GM23248 (cell line): ENCODE measurements around the gene SNAP23. TPM values are rescaled to one million over a fixed set of nuclear protein-coding genes. Genes with fewer than 3 reads are reported as not detected.

ENCODE experiments used
- DNase-seq: peaks from one replicate; pipeline ENCODE4 v3.0.0-alpha.2; 2015
- H2AFZ ChIP-seq: fragments of 200-600 bp; sonication (generic); 2 replicates; pipeline ENCODE4 v1.6.1; 2016; ENCODE audit warnings: antibody characterized with exemption
- H3F3A ChIP-seq: fragments of 200-600 bp; sonication (generic); 2 replicates; pipeline ENCODE4 v1.6.1; 2016; ENCODE audit warnings: mild to moderate bottlenecking, antibody characterized with exemption, mixed run types; ENCODE audit not compliant: insufficient read depth
- H3K27ac ChIP-seq: fragments of 200-600 bp; sonication (generic); 2 replicates; pipeline ENCODE4 v1.5.1; 2016; ENCODE audit warnings: mild to moderate bottlenecking
- H3K27me3 ChIP-seq: fragments of 200-600 bp; sonication (generic); replicated peaks from 2 replicates; pipeline ENCODE4 v1.6.1; 2016; ENCODE audit warnings: mild to moderate bottlenecking; ENCODE audit not compliant: insufficient read depth
- H3K36me3 ChIP-seq: fragments of 200-600 bp; sonication (generic); 2 replicates; pipeline ENCODE4 v1.6.1; 2016; ENCODE audit warnings: low read depth, mild to moderate bottlenecking
- H3K4me1 ChIP-seq: fragments of 200-600 bp; sonication (generic); 2 replicates; pipeline ENCODE4 v1.6.1; 2016; ENCODE audit warnings: mild to moderate bottlenecking; ENCODE audit not compliant: insufficient read depth
- H3K4me2 ChIP-seq: fragments of 200-600 bp; sonication (generic); one replicate; pipeline ENCODE4 v1.6.1; 2016; ENCODE audit warnings: mild to moderate bottlenecking; ENCODE audit not compliant: unreplicated experiment
- H3K4me3 ChIP-seq: fragments of 200-600 bp; sonication (generic); 2 replicates; pipeline ENCODE4 v1.5.1; 2016; ENCODE audit warnings: mild to moderate bottlenecking
- H3K79me2 ChIP-seq: fragments of 200-600 bp; sonication (generic); 2 replicates; pipeline ENCODE4 v1.6.1; 2016; ENCODE audit warnings: mild to moderate bottlenecking; ENCODE audit not compliant: insufficient read depth
- H3K9ac ChIP-seq: fragments of 200-600 bp; sonication (generic); 2 replicates; pipeline ENCODE4 v1.6.1; 2016; ENCODE audit warnings: mild to moderate bottlenecking
- H3K9me2 ChIP-seq: fragments of 200-600 bp; sonication (generic); 2 replicates; pipeline ENCODE4 v1.6.1; 2016; ENCODE audit warnings: mixed run types, mild to moderate bottlenecking, moderate library complexity; ENCODE audit not compliant: insufficient read depth
- H3K9me3 ChIP-seq: fragments of 200-600 bp; sonication (generic); one replicate; pipeline ENCODE4 v1.6.1; 2017; ENCODE audit warnings: low read depth
- H4K20me1 ChIP-seq: fragments of 200-600 bp; sonication (generic); 2 replicates; pipeline ENCODE4 v1.6.0; 2016; ENCODE audit not compliant: insufficient read depth
- EZH2 ChIP-seq: fragments of 200-600 bp; sonication (generic); IDR thresholded peaks from 2 replicates; pipeline ENCODE4 v1.6.1; 2018; ENCODE audit warnings: antibody characterized with exemption, mild to moderate bottlenecking; ENCODE audit not compliant: insufficient read depth, poor library complexity, severe bottlenecking
- EZH2phosphoT487 ChIP-seq: fragments of 200-600 bp; sonication (generic); IDR thresholded peaks from 2 replicates; pipeline ENCODE4 v1.6.1; 2018; ENCODE audit warnings: antibody characterized with exemption, moderate library complexity, mild to moderate bottlenecking, low read depth; ENCODE audit not compliant: insufficient read depth
- WGBS, 2 experiments: methylation state at CpG; one replicate each; pipeline ENCODE4 v1.1.6; 2015 to 2017; ENCODE audit warnings: low lambda C conversion rate in 2 of 2, low coverage in 1 of 2; ENCODE audit errors: missing lambda C conversion rate in 2 of 2; 5-methylcytosine and 5-hydroxymethylcytosine counted together
- in situ Hi-C: fragments of 300-500 bp; cut with MboI; formaldehyde crosslinking; loops from 2 replicates; pipeline ENCODE4 v1.15.0; 2020
- polyA plus RNA-seq: library from polyadenylated mRNA; unstranded; fragments of >200 nt; fragmentation: Nextera tagmentation; extraction: Ambion mirVana; gene quantifications from 2 replicates; pipeline ENCODE4 v1.2.1, GENCODE V29; 2016
- total RNA-seq: library from RNA; depleted of rRNA; stranded (reverse); fragments of >200 nt; shearing (Covaris generic); gene quantifications from 2 replicates; pipeline ENCODE4 v1.2.3, GENCODE V29; 2014

Gene SNAP23
- total and polyA plus RNA-seq, 2 experiments from 2014 or later, result 57.0 to 61.7 TPM

DNA sequence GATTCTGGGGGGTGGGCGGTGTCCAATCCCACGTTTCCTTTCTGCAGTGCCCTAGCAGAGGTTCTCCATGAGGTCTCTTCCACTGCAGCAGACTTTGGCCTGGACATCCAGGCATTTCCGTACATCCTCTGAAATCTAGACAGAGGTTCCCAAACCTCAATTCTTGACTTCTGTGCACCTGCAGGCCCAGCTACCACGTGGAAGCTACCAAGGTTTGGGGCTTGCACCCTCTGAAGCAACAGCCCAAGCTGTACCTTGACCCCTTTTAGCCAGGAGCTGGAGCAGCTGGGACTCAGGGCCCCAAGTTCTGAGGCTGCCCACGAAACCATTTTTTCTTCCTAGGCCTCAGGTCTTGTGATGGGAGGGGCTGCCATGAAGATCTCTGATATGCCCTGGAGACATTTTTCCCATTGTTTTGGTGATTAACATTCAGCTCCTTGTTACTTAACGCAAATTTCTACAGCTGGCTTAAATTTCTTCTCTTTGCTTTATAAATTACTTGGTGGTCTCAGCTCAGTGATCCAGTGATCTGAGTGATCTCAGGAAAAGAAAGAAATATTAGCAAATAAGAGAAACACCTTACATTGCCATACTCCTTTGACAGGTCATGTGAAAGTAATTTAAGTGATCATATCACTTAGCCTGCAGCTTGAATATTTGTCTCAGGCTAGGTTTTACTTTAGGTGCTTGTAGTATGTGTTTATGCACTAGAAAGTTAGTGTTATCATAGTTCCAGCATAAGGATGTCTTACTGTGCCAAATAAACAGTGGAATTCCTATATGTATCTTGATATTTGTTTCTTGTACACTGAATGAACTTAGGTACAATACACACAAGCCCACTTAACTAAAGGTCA lies 3.0 kb downstream of the SNAP23 start:
- no peaks in the 10 kb centered on the region for H3K27me3 ChIP-seq
- H3K9me2 ChIP-seq, result no peaks in the 10 kb centered on the region
- no peaks in the 10 kb centered on the region for H3K9me3 ChIP-seq
- peaks cover 29% of the 10 kb centered on the region for H3K4me1 ChIP-seq
- peak overlapping the region; percentile 47; the same call in 1 of the 2 replicates for H3K27ac ChIP-seq
- H3K79me2 ChIP-seq, result peaks cover 77% of the 10 kb centered on the region
- no peaks in the 10 kb centered on the region for H4K20me1 ChIP-seq
- no peak overlapping the region for H2AFZ ChIP-seq
- no peak overlapping the region for H3K9ac ChIP-seq
- peaks cover 5% of the 10 kb centered on the region; the same call in 1 of the 2 replicates for H3K36me3 ChIP-seq
- H3K4me2 ChIP-seq, result no peak overlapping the region
- DNase-seq, result no peak
- peaks cover 36% of the 10 kb centered on the region for H3F3A ChIP-seq
- in situ Hi-C loops, result no loop called here
- TF ChIP-seq EZH2phosphoT487 (no peak), EZH2 (no peak)
- no peak overlapping the region for H3K4me3 ChIP-seq
- 58 to 64% methylated on average over 6 of the region's 6 CpGs for WGBS, 2 experiments

DNA sequence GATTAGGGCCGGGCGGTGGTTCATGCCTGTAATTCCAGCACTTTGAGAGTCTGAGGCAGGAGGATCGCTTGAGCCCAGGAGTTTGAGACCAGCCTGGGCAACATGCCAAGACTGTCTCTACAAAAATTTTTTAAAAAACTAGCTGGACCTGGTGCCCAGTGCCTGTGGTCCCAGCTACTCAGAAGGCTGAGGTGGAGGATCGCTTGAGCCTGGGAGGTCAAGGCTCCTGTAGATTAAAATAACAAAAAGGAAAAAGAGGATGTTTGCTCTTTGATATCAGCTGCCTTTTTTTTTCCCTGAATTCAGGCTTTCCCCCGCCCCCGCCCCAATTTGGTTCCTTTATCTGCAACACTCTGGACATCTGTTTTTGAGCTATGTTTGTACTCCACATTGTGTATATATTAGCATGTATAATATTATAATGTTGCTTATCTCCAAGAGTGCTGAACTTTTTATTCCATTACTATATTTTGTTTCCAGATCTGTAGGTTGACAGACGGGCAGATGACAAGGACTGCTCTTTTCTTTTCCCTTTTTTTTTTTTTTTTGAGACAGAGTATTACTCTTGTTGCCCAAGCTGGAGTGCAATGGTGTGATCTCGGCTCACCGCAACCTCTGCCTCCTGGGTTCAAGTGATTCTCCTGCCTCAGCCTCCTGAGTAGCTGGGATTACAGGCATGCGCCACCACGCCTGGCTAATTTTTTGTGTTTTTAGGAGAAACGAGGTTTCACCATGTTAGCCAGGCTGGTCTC lies 4.6 kb downstream of the SNAP23 start:
- no peaks in the 10 kb centered on the region for H4K20me1 ChIP-seq
- H3K4me3 ChIP-seq, result no peak overlapping the region
- no peak for DNase-seq
- H3K9me3 ChIP-seq, result no peaks in the 10 kb centered on the region
- 83 to 89% methylated on average over 12 of the region's 12 CpGs for WGBS, 2 experiments
- peak overlapping the region; percentile 47 for H3K27ac ChIP-seq
- H3K36me3 ChIP-seq, result peaks cover 5% of the 10 kb centered on the region; the same call in 1 of the 2 replicates
- peaks cover 21% of the 10 kb centered on the region for H3K4me1 ChIP-seq
- peaks cover 20% of the 10 kb centered on the region; the same call in 1 of the 2 replicates for H3F3A ChIP-seq
- no peak overlapping the region for H2AFZ ChIP-seq
- peak overlapping the region; percentile 20 for H3K4me2 ChIP-seq
- H3K9me2 ChIP-seq, result no peaks in the 10 kb centered on the region
- H3K79me2 ChIP-seq, result peaks cover 93% of the 10 kb centered on the region
- H3K27me3 ChIP-seq, result no peaks in the 10 kb centered on the region
- in situ Hi-C loops, result no loop called here
- TF ChIP-seq EZH2, result no peak
- no peak for TF ChIP-seq EZH2phosphoT487
- H3K9ac ChIP-seq, result no peak overlapping the region

DNA sequence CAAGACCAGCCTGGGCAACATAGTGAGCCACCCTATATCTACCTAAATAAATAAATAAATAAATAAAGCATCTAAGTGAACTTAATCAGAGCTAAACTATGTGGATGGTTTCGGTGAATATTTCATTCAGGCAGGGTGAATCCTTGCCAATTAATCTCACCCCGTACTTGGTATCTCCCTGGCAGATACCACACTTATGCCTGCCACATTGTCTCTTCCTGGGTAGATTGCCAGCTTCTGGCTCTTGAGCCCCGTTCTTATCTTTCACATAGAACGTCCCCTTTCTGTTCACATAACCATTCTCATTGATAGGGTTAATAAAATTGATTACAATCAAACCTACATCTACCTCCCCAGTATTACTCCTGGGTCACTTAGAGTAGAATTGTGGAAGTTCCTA lies 7.0 kb downstream of the SNAP23 start:
- Histone ChIP-seq H3K9me2 (no peaks in the 10 kb centered on the region), H3K36me3 (peaks cover 5% of the 10 kb centered on the region; the same call in 1 of the 2 replicates), H3K79me2 (peaks cover 98% of the 10 kb centered on the region), H3K9me3 (no peaks in the 10 kb centered on the region), H3K9ac (no peak overlapping the region), H3K27ac (no peak overlapping the region), H4K20me1 (no peaks in the 10 kb centered on the region), H3K27me3 (no peaks in the 10 kb centered on the region), H3K4me2 (no peak overlapping the region), H3K4me1 (peaks cover 22% of the 10 kb centered on the region), H2AFZ (no peak overlapping the region), H3F3A (peaks cover 12% of the 10 kb centered on the region; the same call in 1 of the 2 replicates), H3K4me3 (no peak overlapping the region)
- in situ Hi-C loops, result no loop called here
- 90% methylated on average over 4 of the region's 4 CpGs for WGBS, 2 experiments
- TF ChIP-seq EZH2phosphoT487 (no peak), EZH2 (no peak)
- no peak for DNase-seq

DNA sequence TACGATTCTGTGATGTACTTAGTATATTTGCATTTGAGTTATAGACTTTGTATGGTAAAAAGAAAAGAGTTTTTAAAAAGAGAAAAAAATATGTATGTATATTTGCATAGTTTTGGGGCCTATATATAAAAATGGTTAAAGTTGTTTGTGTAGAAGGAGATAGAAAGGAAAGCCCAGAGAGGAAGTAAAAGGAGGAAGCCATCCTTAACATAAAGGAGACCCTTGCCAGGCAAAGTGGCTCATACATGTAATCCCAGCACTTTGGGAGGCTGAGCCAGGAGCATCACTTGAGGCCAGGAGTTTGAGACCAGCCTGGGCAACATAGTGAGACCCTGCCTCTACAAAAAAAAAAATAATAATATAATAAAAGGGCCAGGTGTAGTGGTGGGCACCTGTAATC lies 8.4 kb downstream of the SNAP23 start:
- in situ Hi-C loops, result no loop called here

More for the DNA sequence above, 8.4 kb downstream of the SNAP23 start:
- H4K20me1 ChIP-seq, result no peaks in the 10 kb centered on the region
- H3K79me2 ChIP-seq, result peaks cover 98% of the 10 kb centered on the region
- no peak for DNase-seq
- no peaks in the 10 kb centered on the region for H3K9me2 ChIP-seq
- TF ChIP-seq EZH2phosphoT487 (no peak), EZH2 (no peak)
- no peak overlapping the region for H3K27ac ChIP-seq
- H3K4me1 ChIP-seq, result peaks cover 27% of the 10 kb centered on the region
- no peak overlapping the region for H3K9ac ChIP-seq
- H3K9me3 ChIP-seq, result no peaks in the 10 kb centered on the region
- H3K4me3 ChIP-seq, result no peak overlapping the region
- peaks cover 5% of the 10 kb centered on the region; the same call in 1 of the 2 replicates for H3K36me3 ChIP-seq
- H3K27me3 ChIP-seq, result no peaks in the 10 kb centered on the region
- no peak overlapping the region for H3K4me2 ChIP-seq
- peaks cover 8% of the 10 kb centered on the region; the same call in 1 of the 2 replicates for H3F3A ChIP-seq
- H2AFZ ChIP-seq, result no peak overlapping the region
- 76 to 88% methylated on average over 1 of the region's 1 CpG for WGBS, 2 experiments
